Measurements from ENCODE around the gene CENPP. TPM values are rescaled to one million over a fixed set of nuclear protein-coding genes. Genes with fewer than 3 reads are reported as not detected.

The CENPP gene
- total RNA-seq, 2 donors from 2014 or later = 0.78 to 2.3 TPM

- H3K27me3 ChIP-seq = no peaks in the 10 kb centered on the region
- no peak overlapping the region for H3K4me3 ChIP-seq
- TF ChIP-seq POLR2A (IDR thresholded peaks at IDR 0.05) (no peak), CTCF (IDR thresholded peaks at IDR 0.05) (no peak)
- DNase-seq = no peak
- no peaks in the 10 kb centered on the region for H3K36me3 ChIP-seq (replicated peaks in 1 of 2; ENCODE audit: insufficient read depth in 1 of 2, low read depth in 2 of 2)
- H3K27ac ChIP-seq = no peak overlapping the region
- 32 to 74% methylated on average over 1 of the region's 1 CpG for WGBS, 2 donors
- H3K4me1 ChIP-seq = no peaks in the 10 kb centered on the region
- intact Hi-C loops (cut with DNase I) = no loop called here
- ATAC-seq = no peak
- H3K9me3 ChIP-seq = no peaks in the 10 kb centered on the region
Measured at GRCh38 chr9:92414566-92414965, 88.8 kb downstream of the CENPP start.

GRCh38 chr9:92422611-92423338, 97.0 kb downstream of the CENPP start:
- no peak overlapping the region for H3K4me3 ChIP-seq
- no peaks in the 10 kb centered on the region for H3K4me1 ChIP-seq
- H3K36me3 ChIP-seq (replicated peaks in 1 of 2; ENCODE audit: insufficient read depth in 1 of 2, low read depth in 2 of 2) = no peaks in the 10 kb centered on the region
- no peaks in the 10 kb centered on the region for H3K9me3 ChIP-seq
- TF ChIP-seq CTCF (IDR thresholded peaks at IDR 0.05) (no peak), POLR2A (IDR thresholded peaks at IDR 0.05) (no peak)
- H3K27ac ChIP-seq = no peak overlapping the region
- no peaks in the 10 kb centered on the region for H3K27me3 ChIP-seq
- 79 to 92% methylated on average over 2 of the region's 2 CpGs for WGBS, 2 donors
- intact Hi-C loops (cut with DNase I) = no loop called here
- DNase-seq (no peak), ATAC-seq (no peak)

GRCh38 chr9:92423612-92424011, 97.9 kb downstream of the CENPP start:
- Histone ChIP-seq H3K36me3 (replicated peaks in 1 of 2; ENCODE audit: insufficient read depth in 1 of 2, low read depth in 2 of 2) (no peaks in the 10 kb centered on the region), H3K9me3 (no peaks in the 10 kb centered on the region), H3K27me3 (no peaks in the 10 kb centered on the region), H3K4me1 (no peaks in the 10 kb centered on the region), H3K27ac (no peak overlapping the region), H3K4me3 (no peak overlapping the region)
- intact Hi-C loops (cut with DNase I) = no loop called here
- WGBS, 2 donors = 89 to 91% methylated on average over 2 of the region's 2 CpGs
- DNase-seq (no peak), ATAC-seq (no peak)
- TF ChIP-seq POLR2A (IDR thresholded peaks at IDR 0.05) (no peak), CTCF (IDR thresholded peaks at IDR 0.05) (no peak)

GRCh38 chr9:92424340-92424739, 98.6 kb downstream of the CENPP start, which contains the start of gene OMD:
TSS of gene OMD (minus strand) at chr9:92424471. CDS start at chr9:92417558, 6,913 bp downstream.
- no peak within 1 kb of the TSS for H3K27ac ChIP-seq

More at GRCh38 chr9:92424340-92424739, 98.6 kb downstream of the CENPP start, which contains the start of gene OMD:
- ATAC-seq (no peak), DNase-seq (no peak)
- H3K27me3 ChIP-seq = no peaks in the 10 kb centered on the region
- TF ChIP-seq CTCF (IDR thresholded peaks at IDR 0.05) = no peak
- no peak for TF ChIP-seq POLR2A (IDR thresholded peaks at IDR 0.05)
- WGBS, 2 donors = 51 to 80% methylated on average over 1 of the region's 1 CpG
- no peak within 1 kb of the TSS for H3K4me3 ChIP-seq
- no peaks in the 10 kb centered on the region for H3K36me3 ChIP-seq (replicated peaks in 1 of 2; ENCODE audit: insufficient read depth in 1 of 2, low read depth in 2 of 2)
- no peaks in the 10 kb centered on the region for H3K9me3 ChIP-seq
- intact Hi-C loops (cut with DNase I) = no loop called here
- no peaks in the 10 kb centered on the region for H3K4me1 ChIP-seq

All from body of pancreas (tissue), 4 donors.